ENCODE measurements around the gene KLHL29. TPM values are rescaled to one million over a fixed set of nuclear protein-coding genes. Genes with fewer than 3 reads are reported as not detected.

Gene KLHL29
- total RNA-seq, 1 experiment from 2014 or later, result 3.8 TPM

GRCh38 chr2:23460993-23461392, 76.0 kb downstream of the KLHL29 start:
- Histone ChIP-seq H3K79me2 (ENCODE audit: low read length) (no peaks in the 10 kb centered on the region), H3K27ac (ENCODE audit: low read length) (no peak overlapping the region), H4K20me1 (ENCODE audit: insufficient read depth, low read depth, low read length) (peaks cover 32% of the 10 kb centered on the region; the same call in 1 of the 2 replicates), H3K4me1 (ENCODE audit: low read length) (no peaks in the 10 kb centered on the region), H3K36me3 (ENCODE audit: insufficient read depth, low read length) (no peaks in the 10 kb centered on the region), H3K9me2 (replicated peaks; ENCODE audit: insufficient read depth, low read length) (no peaks in the 10 kb centered on the region), H3K9ac (ENCODE audit: low read length) (no peak overlapping the region), H3K4me3 (ENCODE audit: low read length) (no peak overlapping the region), H3K9me3 (ENCODE audit: low read length) (no peaks in the 10 kb centered on the region), H3K27me3 (ENCODE audit: low read length) (no peaks in the 10 kb centered on the region), H3K4me2 (ENCODE audit: low read depth, low read length, poor library complexity, severe bottlenecking) (no peak overlapping the region), H2AFZ (ENCODE audit: low read length) (no peak overlapping the region)
- DNase-seq, result no peak

- Histone ChIP-seq H3K4me1 (ENCODE audit: low read length) (no peaks in the 10 kb centered on the region), H3K9me2 (replicated peaks; ENCODE audit: insufficient read depth, low read length) (no peaks in the 10 kb centered on the region), H3K4me2 (ENCODE audit: low read depth, low read length, poor library complexity, severe bottlenecking) (no peak overlapping the region), H2AFZ (ENCODE audit: low read length) (no peak overlapping the region), H3K9me3 (ENCODE audit: low read length) (no peaks in the 10 kb centered on the region), H3K9ac (ENCODE audit: low read length) (no peak overlapping the region), H3K27ac (ENCODE audit: low read length) (no peak overlapping the region), H3K79me2 (ENCODE audit: low read length) (no peaks in the 10 kb centered on the region), H3K27me3 (ENCODE audit: low read length) (no peaks in the 10 kb centered on the region), H3K36me3 (ENCODE audit: insufficient read depth, low read length) (no peaks in the 10 kb centered on the region), H3K4me3 (ENCODE audit: low read length) (no peak overlapping the region), H4K20me1 (ENCODE audit: insufficient read depth, low read depth, low read length) (peaks cover 32% of the 10 kb centered on the region)
- DNase-seq, result no peak
Observed at GRCh38 chr2:23464156-23464555, 79.2 kb downstream of the KLHL29 start.

- H3K4me1 ChIP-seq (ENCODE audit: low read length), result no peaks in the 10 kb centered on the region
- H3K27ac ChIP-seq (ENCODE audit: low read length), result no peak overlapping the region
- no peaks in the 10 kb centered on the region for H3K79me2 ChIP-seq (ENCODE audit: low read length)
- H3K9me3 ChIP-seq (ENCODE audit: low read length), result no peaks in the 10 kb centered on the region
- H3K4me2 ChIP-seq (ENCODE audit: low read depth, low read length, poor library complexity, severe bottlenecking), result no peak overlapping the region
- H3K36me3 ChIP-seq (ENCODE audit: insufficient read depth, low read length), result no peaks in the 10 kb centered on the region
- peaks cover 36% of the 10 kb centered on the region for H4K20me1 ChIP-seq (ENCODE audit: insufficient read depth, low read depth, low read length)
- no peaks in the 10 kb centered on the region for H3K27me3 ChIP-seq (ENCODE audit: low read length)
- DNase-seq, result no peak
- no peak overlapping the region for H3K9ac ChIP-seq (ENCODE audit: low read length)
- no peak overlapping the region for H2AFZ ChIP-seq (ENCODE audit: low read length)
- no peak overlapping the region for H3K4me3 ChIP-seq (ENCODE audit: low read length)
- H3K9me2 ChIP-seq (replicated peaks; ENCODE audit: insufficient read depth, low read length), result no peaks in the 10 kb centered on the region
Observed at GRCh38 chr2:23464905-23465537, 80.0 kb downstream of the KLHL29 start.

DNA sequence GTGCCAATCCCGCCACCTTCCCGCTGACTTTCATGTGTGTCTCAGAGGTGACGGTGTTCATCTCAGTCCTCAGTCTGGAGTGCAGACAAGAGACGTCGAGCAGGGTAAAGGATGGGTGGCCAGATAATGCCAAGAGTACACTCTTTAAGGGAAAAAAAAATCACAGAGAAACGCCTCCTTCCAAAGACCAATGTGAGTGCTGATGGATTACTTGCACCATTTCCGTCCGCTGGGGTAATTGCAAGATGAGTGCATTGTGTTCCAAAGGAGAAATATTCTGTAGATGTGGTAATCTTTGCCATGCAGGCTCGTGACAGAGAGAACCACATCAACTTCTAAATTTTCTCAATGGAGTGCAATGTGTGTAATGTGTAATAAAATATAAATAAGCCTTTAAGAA, 81.0 kb downstream of the KLHL29 start:
- Histone ChIP-seq H3K79me2 (ENCODE audit: low read length) (no peaks in the 10 kb centered on the region), H3K9ac (ENCODE audit: low read length) (no peak overlapping the region), H3K4me3 (ENCODE audit: low read length) (no peak overlapping the region), H3K9me3 (ENCODE audit: low read length) (no peaks in the 10 kb centered on the region), H3K9me2 (replicated peaks; ENCODE audit: insufficient read depth, low read length) (no peaks in the 10 kb centered on the region), H4K20me1 (ENCODE audit: insufficient read depth, low read depth, low read length) (peaks cover 36% of the 10 kb centered on the region), H2AFZ (ENCODE audit: low read length) (no peak overlapping the region), H3K27me3 (ENCODE audit: low read length) (no peaks in the 10 kb centered on the region), H3K4me1 (ENCODE audit: low read length) (no peaks in the 10 kb centered on the region), H3K36me3 (ENCODE audit: insufficient read depth, low read length) (no peaks in the 10 kb centered on the region), H3K4me2 (ENCODE audit: low read depth, low read length, poor library complexity, severe bottlenecking) (no peak overlapping the region), H3K27ac (ENCODE audit: low read length) (no peak overlapping the region)
- DNase-seq, result no peak

- no peak for DNase-seq
- Histone ChIP-seq H2AFZ (ENCODE audit: low read length) (no peak overlapping the region), H3K36me3 (ENCODE audit: insufficient read depth, low read length) (no peaks in the 10 kb centered on the region), H3K27me3 (ENCODE audit: low read length) (no peaks in the 10 kb centered on the region), H3K9me2 (replicated peaks; ENCODE audit: insufficient read depth, low read length) (no peaks in the 10 kb centered on the region), H3K9me3 (ENCODE audit: low read length) (no peaks in the 10 kb centered on the region), H4K20me1 (ENCODE audit: insufficient read depth, low read depth, low read length) (peaks cover 25% of the 10 kb centered on the region), H3K27ac (ENCODE audit: low read length) (no peak overlapping the region), H3K4me2 (ENCODE audit: low read depth, low read length, poor library complexity, severe bottlenecking) (no peak overlapping the region), H3K79me2 (ENCODE audit: low read length) (no peaks in the 10 kb centered on the region), H3K4me1 (ENCODE audit: low read length) (no peaks in the 10 kb centered on the region), H3K4me3 (ENCODE audit: low read length) (no peak overlapping the region), H3K9ac (ENCODE audit: low read length) (no peak overlapping the region)
Observed at GRCh38 chr2:23467618-23468017, 82.6 kb downstream of the KLHL29 start.

DNA sequence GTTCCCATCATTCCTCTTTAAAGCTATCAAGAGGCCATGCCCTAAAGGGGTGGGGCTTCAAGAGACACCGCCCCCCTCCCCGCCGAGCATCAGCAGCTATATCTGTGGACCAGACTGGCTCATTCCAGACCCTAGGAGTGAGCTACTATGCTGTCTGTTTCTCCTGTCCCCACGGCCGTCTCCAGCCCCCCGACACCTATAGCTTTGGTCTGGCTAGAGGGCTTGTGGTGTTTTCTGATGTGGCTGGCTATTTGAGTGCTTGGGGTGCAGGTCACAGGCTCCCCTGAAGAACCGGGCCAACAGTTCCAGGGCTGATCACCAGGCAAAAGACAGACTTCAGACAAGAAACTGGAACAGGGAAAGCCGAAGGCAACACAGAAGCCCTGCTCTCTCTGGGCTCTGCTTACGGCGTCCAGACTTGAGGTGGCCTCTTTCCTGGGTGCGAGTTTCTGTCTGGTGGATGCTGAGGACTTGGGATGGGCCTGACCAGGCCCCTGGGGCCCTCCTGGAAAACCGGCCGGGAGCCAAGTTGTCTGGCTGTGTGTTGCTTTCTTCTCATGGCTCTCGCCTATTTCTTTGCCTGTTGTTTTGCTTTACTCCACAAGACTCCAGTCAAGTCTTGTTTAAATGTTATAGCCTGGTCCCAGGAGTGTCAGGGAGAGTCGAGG, 83.6 kb downstream of the KLHL29 start:
- Histone ChIP-seq H4K20me1 (ENCODE audit: insufficient read depth, low read depth, low read length) (peaks cover 25% of the 10 kb centered on the region), H3K9me3 (ENCODE audit: low read length) (no peaks in the 10 kb centered on the region), H3K9ac (ENCODE audit: low read length) (no peak overlapping the region), H3K27me3 (ENCODE audit: low read length) (no peaks in the 10 kb centered on the region), H3K9me2 (replicated peaks; ENCODE audit: insufficient read depth, low read length) (no peaks in the 10 kb centered on the region), H3K4me1 (ENCODE audit: low read length) (no peaks in the 10 kb centered on the region), H3K4me2 (ENCODE audit: low read depth, low read length, poor library complexity, severe bottlenecking) (no peak overlapping the region), H3K79me2 (ENCODE audit: low read length) (no peaks in the 10 kb centered on the region), H3K27ac (ENCODE audit: low read length) (no peak overlapping the region), H2AFZ (ENCODE audit: low read length) (no peak overlapping the region), H3K36me3 (ENCODE audit: insufficient read depth, low read length) (no peaks in the 10 kb centered on the region), H3K4me3 (ENCODE audit: low read length) (no peak overlapping the region)
- DNase-seq, result no peak

DNA sequence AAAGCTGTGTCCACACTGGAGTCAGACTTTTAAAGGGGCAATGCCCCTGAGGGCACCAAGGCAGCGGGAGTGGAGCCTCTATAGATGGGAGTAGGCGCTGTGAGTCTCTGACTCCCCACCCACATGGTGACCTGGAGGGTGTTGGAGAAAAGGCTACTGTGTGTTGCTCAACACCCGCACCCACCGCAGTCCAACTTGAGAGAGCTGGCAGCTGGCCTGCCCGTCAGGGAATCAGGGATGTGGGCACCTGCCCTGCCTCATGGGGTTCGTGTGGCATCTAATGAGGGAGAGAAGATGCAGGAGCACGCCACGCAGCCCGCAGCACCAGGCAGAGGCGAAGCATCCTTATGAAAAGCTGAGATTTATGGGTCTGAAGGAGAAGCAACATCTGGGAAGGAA, 84.2 kb downstream of the KLHL29 start:
- Histone ChIP-seq H4K20me1 (ENCODE audit: insufficient read depth, low read depth, low read length) (peaks cover 20% of the 10 kb centered on the region), H3K36me3 (ENCODE audit: insufficient read depth, low read length) (no peaks in the 10 kb centered on the region), H3K9me3 (ENCODE audit: low read length) (no peaks in the 10 kb centered on the region), H3K27me3 (ENCODE audit: low read length) (no peaks in the 10 kb centered on the region), H3K9me2 (replicated peaks; ENCODE audit: insufficient read depth, low read length) (no peaks in the 10 kb centered on the region), H3K27ac (ENCODE audit: low read length) (no peak overlapping the region), H3K9ac (ENCODE audit: low read length) (no peak overlapping the region), H3K4me3 (ENCODE audit: low read length) (no peak overlapping the region), H3K79me2 (ENCODE audit: low read length) (no peaks in the 10 kb centered on the region), H3K4me1 (ENCODE audit: low read length) (no peaks in the 10 kb centered on the region), H2AFZ (ENCODE audit: low read length) (no peak overlapping the region), H3K4me2 (ENCODE audit: low read depth, low read length, poor library complexity, severe bottlenecking) (no peak overlapping the region)
- DNase-seq, result no peak

- Histone ChIP-seq H3K4me3 (ENCODE audit: low read length) (no peak overlapping the region), H4K20me1 (ENCODE audit: insufficient read depth, low read depth, low read length) (peaks cover 11% of the 10 kb centered on the region; the same call in 1 of the 2 replicates), H2AFZ (ENCODE audit: low read length) (no peak overlapping the region), H3K9me3 (ENCODE audit: low read length) (no peaks in the 10 kb centered on the region), H3K9me2 (replicated peaks; ENCODE audit: insufficient read depth, low read length) (no peaks in the 10 kb centered on the region), H3K79me2 (ENCODE audit: low read length) (no peaks in the 10 kb centered on the region), H3K27me3 (ENCODE audit: low read length) (no peaks in the 10 kb centered on the region), H3K4me1 (ENCODE audit: low read length) (no peaks in the 10 kb centered on the region), H3K36me3 (ENCODE audit: insufficient read depth, low read length) (no peaks in the 10 kb centered on the region), H3K9ac (ENCODE audit: low read length) (no peak overlapping the region), H3K4me2 (ENCODE audit: low read depth, low read length, poor library complexity, severe bottlenecking) (no peak overlapping the region), H3K27ac (ENCODE audit: low read length) (no peak overlapping the region)
- DNase-seq, result no peak
Observed at GRCh38 chr2:23475036-23475435, 90.1 kb downstream of the KLHL29 start.
